Transverse colon (tissue), 4 donors: ENCODE results near the gene EDARADD.

Source experiments
- EP300 ChIP-seq: sonication (generic); formaldehyde crosslinking; IDR thresholded peaks from one replicate; pipeline ENCODE4 v1.6.1; 2017; ENCODE audit warnings: antibody characterized with exemption, low read depth
- POLR2A ChIP-seq: fragments of 450-650 bp; IDR thresholded peaks from one replicate; pipeline ENCODE4 v1.6.1; 2016; ENCODE audit warnings: antibody characterized with exemption, mild to moderate bottlenecking, moderate library complexity
- POLR2AphosphoS5 ChIP-seq, 3 donors: sonication (generic); formaldehyde crosslinking; IDR thresholded peaks; one replicate each; pipeline ENCODE4 v1.6.1; 2016; ENCODE audit warnings: antibody characterized with exemption in 3 of 3
- TF ChIP-seq, protein P1 (sequence below), 5 experiments: fragments of 200-600 bp in 3 of 5; fragments of 450-650 bp in 2 of 5; sonication (generic) in 3 of 5; IDR thresholded peaks; 1 replicate in 2 of 5; 2 replicates in 3 of 5; pipeline ENCODE4 v1.5.1; 2016 to 2017; ENCODE audit warnings: antibody characterized with exemption in 5 of 5, inconsistent platforms in 3 of 5, mild to moderate bottlenecking in 2 of 5, moderate library complexity in 1 of 5

DNA sequence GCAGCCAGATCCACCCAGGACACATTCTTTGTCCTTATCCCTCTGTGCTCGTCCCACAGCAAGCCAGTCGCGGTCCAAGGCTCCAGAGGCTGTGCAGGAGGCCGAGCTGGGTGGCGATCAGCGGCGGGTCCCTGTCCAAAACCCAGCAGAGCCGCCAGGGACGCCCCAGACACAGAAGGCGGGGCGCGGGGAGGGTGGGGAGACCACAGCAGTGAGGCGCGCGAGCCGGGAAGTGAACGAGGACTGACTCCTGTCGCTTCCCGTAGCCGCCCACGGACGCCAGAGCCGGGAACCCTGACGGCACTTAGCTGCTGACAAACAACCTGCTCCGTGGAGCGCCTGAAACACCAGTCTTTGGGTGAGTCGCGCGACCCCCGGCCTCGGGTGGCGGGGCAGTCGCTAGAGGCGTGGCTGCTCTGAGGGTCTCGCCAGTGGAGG is 129.6 kb downstream of the EDARADD start, which contains the start of gene LGALS8:
- TF ChIP-seq EP300 (no peak), POLR2A (peak; percentile 46), POLR2AphosphoS5 (IDR thresholded peaks at IDR 0.05) (peak; percentile 66 to 83 (median 72))
- TF ChIP-seq, protein P1, sequence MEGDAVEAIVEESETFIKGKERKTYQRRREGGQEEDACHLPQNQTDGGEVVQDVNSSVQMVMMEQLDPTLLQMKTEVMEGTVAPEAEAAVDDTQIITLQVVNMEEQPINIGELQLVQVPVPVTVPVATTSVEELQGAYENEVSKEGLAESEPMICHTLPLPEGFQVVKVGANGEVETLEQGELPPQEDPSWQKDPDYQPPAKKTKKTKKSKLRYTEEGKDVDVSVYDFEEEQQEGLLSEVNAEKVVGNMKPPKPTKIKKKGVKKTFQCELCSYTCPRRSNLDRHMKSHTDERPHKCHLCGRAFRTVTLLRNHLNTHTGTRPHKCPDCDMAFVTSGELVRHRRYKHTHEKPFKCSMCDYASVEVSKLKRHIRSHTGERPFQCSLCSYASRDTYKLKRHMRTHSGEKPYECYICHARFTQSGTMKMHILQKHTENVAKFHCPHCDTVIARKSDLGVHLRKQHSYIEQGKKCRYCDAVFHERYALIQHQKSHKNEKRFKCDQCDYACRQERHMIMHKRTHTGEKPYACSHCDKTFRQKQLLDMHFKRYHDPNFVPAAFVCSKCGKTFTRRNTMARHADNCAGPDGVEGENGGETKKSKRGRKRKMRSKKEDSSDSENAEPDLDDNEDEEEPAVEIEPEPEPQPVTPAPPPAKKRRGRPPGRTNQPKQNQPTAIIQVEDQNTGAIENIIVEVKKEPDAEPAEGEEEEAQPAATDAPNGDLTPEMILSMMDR (IDR thresholded peaks at IDR 0.05), result no peak
